Bronchial epithelial cell (primary cell): ENCODE data around the gene LONP2. TPM values are rescaled to one million over a fixed set of nuclear protein-coding genes. Genes with fewer than 3 reads are reported as not detected.

Experiments
- DNase-seq: peaks from one replicate; pipeline ENCODE4 v3.0.0-alpha.2; 2010; ENCODE audit warnings: low read depth
- FAIRE-seq: peaks from 2 replicates; lab custom pipeline; 2011; peaks lifted over from hg19 to GRCh38; lab: Jason Lieb, UNC
- H3K27me3 ChIP-seq: 2 replicates; pipeline ENCODE4 v1.5.1; 2011; ENCODE audit warnings: low read length; ENCODE audit not compliant: control insufficient read depth, insufficient read depth
- H3K36me3 ChIP-seq: 2 replicates; pipeline ENCODE4 v1.5.1; 2011; ENCODE audit warnings: low read length; ENCODE audit not compliant: control insufficient read depth, insufficient read depth
- H3K4me3 ChIP-seq: 2 replicates; pipeline ENCODE4 v1.5.1; 2011; ENCODE audit warnings: mild to moderate bottlenecking, low read depth, low read length, control low read depth
- total RNA-seq: library from RNA; depleted of rRNA; stranded (reverse); fragments of >200 nt; gene quantifications from 2 replicates; pipeline ENCODE4 v1.2.1, GENCODE V29; 2014
- TF ChIP-seq, protein P1 (sequence below): IDR thresholded peaks from 2 replicates; pipeline ENCODE4 v1.5.1; 2011; ENCODE audit warnings: mild to moderate bottlenecking, moderate library complexity, low read length, control low read depth, inconsistent platforms; ENCODE audit not compliant: insufficient read depth, severe bottlenecking

LONP2 gene
- total RNA-seq, 1 donor from 2014 or later = 41.9 TPM

DNA sequence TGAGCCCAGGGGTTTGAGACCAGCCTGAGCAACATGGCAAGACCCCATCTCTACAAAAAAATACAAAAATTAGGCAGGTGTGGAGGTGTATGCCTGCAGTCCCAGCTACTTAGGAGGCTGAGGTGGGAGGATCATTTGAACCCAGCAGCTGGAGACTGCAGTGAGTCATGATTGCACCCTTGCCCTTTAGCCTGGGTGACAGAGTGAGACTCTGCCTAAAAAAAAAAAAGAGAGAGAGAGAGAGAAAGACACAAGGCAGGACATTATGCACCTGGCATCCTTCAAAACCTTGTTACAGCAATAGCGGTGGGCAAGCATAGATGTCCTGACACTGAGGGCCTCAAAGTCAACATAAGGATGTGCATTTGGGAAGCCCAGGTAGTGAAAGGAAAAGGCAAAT, 161.1 kb downstream of the LONP2 start:
- DNase-seq = no peak
- Histone ChIP-seq H3K27me3 (no peaks in the 10 kb centered on the region), H3K4me3 (no peak overlapping the region), H3K36me3 (no peaks in the 10 kb centered on the region)
- no peak for FAIRE-seq
- TF ChIP-seq, protein P1, sequence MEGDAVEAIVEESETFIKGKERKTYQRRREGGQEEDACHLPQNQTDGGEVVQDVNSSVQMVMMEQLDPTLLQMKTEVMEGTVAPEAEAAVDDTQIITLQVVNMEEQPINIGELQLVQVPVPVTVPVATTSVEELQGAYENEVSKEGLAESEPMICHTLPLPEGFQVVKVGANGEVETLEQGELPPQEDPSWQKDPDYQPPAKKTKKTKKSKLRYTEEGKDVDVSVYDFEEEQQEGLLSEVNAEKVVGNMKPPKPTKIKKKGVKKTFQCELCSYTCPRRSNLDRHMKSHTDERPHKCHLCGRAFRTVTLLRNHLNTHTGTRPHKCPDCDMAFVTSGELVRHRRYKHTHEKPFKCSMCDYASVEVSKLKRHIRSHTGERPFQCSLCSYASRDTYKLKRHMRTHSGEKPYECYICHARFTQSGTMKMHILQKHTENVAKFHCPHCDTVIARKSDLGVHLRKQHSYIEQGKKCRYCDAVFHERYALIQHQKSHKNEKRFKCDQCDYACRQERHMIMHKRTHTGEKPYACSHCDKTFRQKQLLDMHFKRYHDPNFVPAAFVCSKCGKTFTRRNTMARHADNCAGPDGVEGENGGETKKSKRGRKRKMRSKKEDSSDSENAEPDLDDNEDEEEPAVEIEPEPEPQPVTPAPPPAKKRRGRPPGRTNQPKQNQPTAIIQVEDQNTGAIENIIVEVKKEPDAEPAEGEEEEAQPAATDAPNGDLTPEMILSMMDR = no peak

DNA sequence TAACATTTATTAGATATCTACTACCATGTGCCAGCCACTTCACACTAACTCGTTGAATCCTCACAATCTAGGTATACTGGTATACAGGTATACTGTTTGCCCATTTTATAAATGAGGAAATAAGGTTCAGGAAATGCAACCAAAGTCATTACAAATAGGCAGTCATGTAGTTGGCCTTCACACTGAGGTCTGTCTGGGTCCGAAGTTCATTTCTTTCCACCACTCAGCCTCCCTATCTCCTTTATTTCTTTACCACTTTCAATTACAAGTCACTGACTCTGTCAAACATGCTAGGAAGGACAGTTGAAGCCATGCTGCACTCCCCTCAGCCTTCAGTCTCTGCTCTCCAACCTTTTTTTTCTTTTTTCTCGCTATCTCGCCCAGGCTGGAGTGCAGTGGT, 161.8 kb downstream of the LONP2 start:
- Histone ChIP-seq H3K27me3 (no peaks in the 10 kb centered on the region), H3K4me3 (no peak overlapping the region), H3K36me3 (no peaks in the 10 kb centered on the region)
- no peak for DNase-seq
- no peak for FAIRE-seq
- TF ChIP-seq, protein P1 = no peak

Other genes starting within 250 kb of the LONP2 start
- not detected in 2 replicates for gene ABCC12, start 88.3 kb upstream of the LONP2 start, total RNA-seq
- gene ABCC11, start 3.2 kb downstream of the LONP2 start, total RNA-seq = 0.13 and 0.26 TPM in 2 replicates
- gene SIAH1, start 141.1 kb downstream of the LONP2 start, total RNA-seq = 59.5 and 60.0 TPM in 2 replicates